ENCODE results near the gene RFXANK.
"Not testable (repeated sequence)": the region's sequence is repeated elsewhere in the genome, so short reads cannot be mapped to it uniquely, and the experiment has no call there.

RFXANK gene

GRCh38 chr19:19192078-19192882 is at the start of gene RFXANK, which contains the start of gene BORCS8:
Gene RFXANK, plus strand, starts transcription at chr19:19192258. Its CDS starts 1,689 bp downstream, at chr19:19193947.
Gene BORCS8, minus strand, starts transcription at chr19:19192152. Its CDS starts 35 bp downstream, at chr19:19192117.
- in situ Hi-C loops (cut with HindIII; ENCODE audit: low sequenced_read_pairs), result loop anchor here (10.0 kb wide), 1 partner anchor 143 kb away; no protein-coding TSS in a partner anchor

- in situ Hi-C loops (cut with HindIII; ENCODE audit: low sequenced_read_pairs), result loop anchor here (5.0 kb wide), 1 partner anchor 80 kb away; the partner anchor contains the start of gene SLC25A42
Measured at GRCh38 chr19:19142347-19142746, 49.7 kb upstream of the RFXANK start.

- in situ Hi-C loops (cut with HindIII; ENCODE audit: low sequenced_read_pairs), result no loop called here
Measured at GRCh38 chr19:19145281-19145680, 46.8 kb upstream of the RFXANK start.

- in situ Hi-C loops (cut with HindIII; ENCODE audit: low sequenced_read_pairs), result no loop called here
Measured at GRCh38 chr19:19145684-19146608, 46.1 kb upstream of the RFXANK start.

GRCh38 chr19:19146865-19147264 is 45.2 kb upstream of the RFXANK start:
- in situ Hi-C loops (cut with HindIII; ENCODE audit: low sequenced_read_pairs), result no loop called here

- in situ Hi-C loops (cut with HindIII; ENCODE audit: low sequenced_read_pairs), result no loop called here
Measured at GRCh38 chr19:19147344-19147743, 44.7 kb upstream of the RFXANK start.

- in situ Hi-C loops (cut with HindIII; ENCODE audit: low sequenced_read_pairs), result not testable (repeated sequence)
Measured at GRCh38 chr19:19148504-19148903, 43.6 kb upstream of the RFXANK start.

- in situ Hi-C loops (cut with HindIII; ENCODE audit: low sequenced_read_pairs), result no loop called here
Measured at GRCh38 chr19:19149435-19149834, 42.6 kb upstream of the RFXANK start.

GRCh38 chr19:19151418-19151817 is 40.6 kb upstream of the RFXANK start:
- in situ Hi-C loops (cut with HindIII; ENCODE audit: low sequenced_read_pairs), result no loop called here

- in situ Hi-C loops (cut with HindIII; ENCODE audit: low sequenced_read_pairs), result no loop called here
Measured at GRCh38 chr19:19152668-19153384, 39.2 kb upstream of the RFXANK start.

- in situ Hi-C loops (cut with HindIII; ENCODE audit: low sequenced_read_pairs), result no loop called here
Measured at GRCh38 chr19:19154768-19155494, 37.1 kb upstream of the RFXANK start.

GRCh38 chr19:19155495-19156219 is 36.4 kb upstream of the RFXANK start:
- in situ Hi-C loops (cut with HindIII; ENCODE audit: low sequenced_read_pairs), result no loop called here

GRCh38 chr19:19157808-19158207 is 34.2 kb upstream of the RFXANK start:
- in situ Hi-C loops (cut with HindIII; ENCODE audit: low sequenced_read_pairs), result no loop called here

GRCh38 chr19:19159534-19159933 is 32.5 kb upstream of the RFXANK start:
- in situ Hi-C loops (cut with HindIII; ENCODE audit: low sequenced_read_pairs), result no loop called here

GRCh38 chr19:19160461-19161035 is 31.5 kb upstream of the RFXANK start:
- in situ Hi-C loops (cut with HindIII; ENCODE audit: low sequenced_read_pairs), result no loop called here

- in situ Hi-C loops (cut with HindIII; ENCODE audit: low sequenced_read_pairs), result no loop called here
Measured at GRCh38 chr19:19162495-19162894, 29.6 kb upstream of the RFXANK start.

- in situ Hi-C loops (cut with HindIII; ENCODE audit: low sequenced_read_pairs), result no loop called here
Measured at GRCh38 chr19:19165396-19165795, 26.7 kb upstream of the RFXANK start.

- in situ Hi-C loops (cut with HindIII; ENCODE audit: low sequenced_read_pairs), result no loop called here
Measured at GRCh38 chr19:19167612-19168011, 24.4 kb upstream of the RFXANK start.
